ENCODE measurements around the gene TRPM1.

The TRPM1 gene

GRCh38 chr15:31049111-31049510, 52.4 kb downstream of the TRPM1 start:
- no peak for DNase-seq (ENCODE audit: low read depth)

- DNase-seq (ENCODE audit: low read depth), result no peak
Measured at GRCh38 chr15:31047437-31047836, 54.1 kb downstream of the TRPM1 start.

- DNase-seq (ENCODE audit: low read depth), result no peak
Measured at GRCh38 chr15:31046759-31047359, 54.7 kb downstream of the TRPM1 start.

GRCh38 chr15:31045606-31046005, 55.9 kb downstream of the TRPM1 start:
- DNase-seq (ENCODE audit: low read depth), result no peak

- peak; percentile 47 for DNase-seq (ENCODE audit: low read depth)
Measured at GRCh38 chr15:31042751-31043150, 58.8 kb downstream of the TRPM1 start.

GRCh38 chr15:31041610-31042009, 59.9 kb downstream of the TRPM1 start:
- DNase-seq (ENCODE audit: low read depth), result no peak

- DNase-seq (ENCODE audit: low read depth), result no peak
Measured at GRCh38 chr15:31040611-31041010, 60.9 kb downstream of the TRPM1 start.

- DNase-seq (ENCODE audit: low read depth), result no peak
Measured at GRCh38 chr15:31039961-31040360, 61.6 kb downstream of the TRPM1 start.

GRCh38 chr15:31037731-31038477, 63.6 kb downstream of the TRPM1 start:
- peak; percentile 20 for DNase-seq (ENCODE audit: low read depth)

GRCh38 chr15:31036783-31037182, 64.7 kb downstream of the TRPM1 start:
- no peak for DNase-seq (ENCODE audit: low read depth)

- DNase-seq (ENCODE audit: low read depth), result peak; percentile 33
Measured at GRCh38 chr15:31035610-31036009, 65.9 kb downstream of the TRPM1 start.

GRCh38 chr15:31034152-31034551, 67.4 kb downstream of the TRPM1 start:
- peak; percentile 57 for DNase-seq (ENCODE audit: low read depth)

- peak; percentile 97 for DNase-seq (ENCODE audit: low read depth)
Measured at GRCh38 chr15:31032961-31033371, 68.6 kb downstream of the TRPM1 start.

- peak; percentile 70 for DNase-seq (ENCODE audit: low read depth)
Measured at GRCh38 chr15:31031471-31032067, 70.0 kb downstream of the TRPM1 start.

GRCh38 chr15:31027910-31028578, 73.5 kb downstream of the TRPM1 start:
- DNase-seq (ENCODE audit: low read depth), result no peak

GRCh38 chr15:31025996-31026395, 75.5 kb downstream of the TRPM1 start:
- no peak for DNase-seq (ENCODE audit: low read depth)

- peak; percentile 86 for DNase-seq (ENCODE audit: low read depth)
Measured at GRCh38 chr15:31024979-31025378, 76.5 kb downstream of the TRPM1 start.

GRCh38 chr15:31024330-31024729, 77.2 kb downstream of the TRPM1 start:
- DNase-seq (ENCODE audit: low read depth), result peak; percentile 99

- DNase-seq (ENCODE audit: low read depth), result peak; percentile 32
Measured at GRCh38 chr15:31023841-31024240, 77.7 kb downstream of the TRPM1 start.

- DNase-seq (ENCODE audit: low read depth), result no peak
Measured at GRCh38 chr15:31021067-31021665, 80.4 kb downstream of the TRPM1 start.

GRCh38 chr15:31020542-31020941, 81.0 kb downstream of the TRPM1 start:
- peak; percentile 52 for DNase-seq (ENCODE audit: low read depth)

- no peak for DNase-seq (ENCODE audit: low read depth)
Measured at GRCh38 chr15:31019986-31020385, 81.5 kb downstream of the TRPM1 start.

All from EH (cell line).